Epithelial cell of esophagus (primary cell): ENCODE results near the gene GRIK2.
A peak's percentile ranks its signal among the peaks of the same experiment; 100 is the strongest.

Experiments
- DNase-seq: peaks from one replicate; pipeline ENCODE4 v3.0.0; 2010; ENCODE audit warnings: low read depth
- H3K4me3 ChIP-seq: 2 replicates; pipeline ENCODE4 v1.5.1; 2011; ENCODE audit warnings: mild to moderate bottlenecking, low read length, control low read depth
- CTCF ChIP-seq: IDR thresholded peaks from 2 replicates; pipeline ENCODE4 v1.5.1; 2011; ENCODE audit warnings: low read depth, mild to moderate bottlenecking, low read length, control low read depth, inconsistent platforms; ENCODE audit not compliant: insufficient read depth; ENCODE audit errors: missing control alignments

Gene GRIK2

GRCh38 chr6:101531538-101531937 is 138.0 kb downstream of the GRIK2 start:
- TF ChIP-seq CTCF = no peak
- H3K4me3 ChIP-seq = no peak overlapping the region
- DNase-seq = no peak

- H3K4me3 ChIP-seq = no peak overlapping the region
- no peak for DNase-seq
- no peak for TF ChIP-seq CTCF
Measured at GRCh38 chr6:101534386-101534785, 140.9 kb downstream of the GRIK2 start.

GRCh38 chr6:101534821-101535220 is 141.3 kb downstream of the GRIK2 start:
- no peak overlapping the region for H3K4me3 ChIP-seq
- TF ChIP-seq CTCF = no peak
- DNase-seq = no peak

GRCh38 chr6:101537753-101538316 is 144.3 kb downstream of the GRIK2 start:
- H3K4me3 ChIP-seq = no peak overlapping the region
- no peak for DNase-seq
- no peak for TF ChIP-seq CTCF

- peak; percentile 13 for DNase-seq
- H3K4me3 ChIP-seq = no peak overlapping the region
- TF ChIP-seq CTCF = no peak
Measured at GRCh38 chr6:101539510-101540245, 146.2 kb downstream of the GRIK2 start.

GRCh38 chr6:101541894-101542293 is 148.4 kb downstream of the GRIK2 start:
- H3K4me3 ChIP-seq = no peak overlapping the region
- TF ChIP-seq CTCF = no peak
- DNase-seq = no peak

GRCh38 chr6:101543796-101544195 is 150.3 kb downstream of the GRIK2 start:
- no peak for DNase-seq
- no peak overlapping the region for H3K4me3 ChIP-seq
- no peak for TF ChIP-seq CTCF
